Heart left ventricle (tissue), 16 donors: ENCODE measurements around the gene XRCC2. TPM values are rescaled to one million over a fixed set of nuclear protein-coding genes. Genes with fewer than 3 reads are reported as not detected.
A peak's percentile ranks its signal among the peaks of the same experiment; 100 is the strongest.

ENCODE experiments used
- ATAC-seq, 4 donors: fragments of 200-7000 bp; cut with Tn5 transposase; one replicate each; pipeline ENCODE4 v1.9.1; 2020 to 2022; ENCODE audit warnings: moderate library complexity in 4 of 4, mild to moderate bottlenecking in 3 of 4, moderate number of reproducible peaks in 1 of 4
- DNase-seq, 5 donors: peaks; one replicate each; pipeline ENCODE4 v3.0.0-alpha.2; 2020
- H3K27ac ChIP-seq, 12 donors: fragments of 200-600 bp; sonication (generic) in 4 of 12; one replicate each; pipeline versions ENCODE4 v1.5.0 to v1.8.0; 2016 to 2022; ENCODE audit warnings: mild to moderate bottlenecking in 2 of 12
- H3K27me3 ChIP-seq, 9 donors: fragments of 200-600 bp; sonication (generic) in 2 of 9; one replicate each; pipeline versions ENCODE4 v1.5.1 to v1.8.0; 2016 to 2022; ENCODE audit warnings: mild to moderate bottlenecking in 3 of 9
- H3K36me3 ChIP-seq, 9 donors: fragments of 200-600 bp; sonication (generic) in 2 of 9; one replicate each; pipeline versions ENCODE4 v1.5.0 to v1.8.0; 2018 to 2022; ENCODE audit warnings: mild to moderate bottlenecking in 2 of 9
- H3K4me1 ChIP-seq, 12 donors: fragments of 200-600 bp; sonication (generic) in 4 of 12; one replicate each; pipeline versions ENCODE4 v1.5.0 to v1.8.0; 2016 to 2022; ENCODE audit warnings: mild to moderate bottlenecking in 3 of 12
- H3K4me3 ChIP-seq, 12 donors: fragments of 200-600 bp; sonication (generic) in 4 of 12; one replicate each; pipeline versions ENCODE4 v1.5.0 to v1.8.0; 2017 to 2022; ENCODE audit warnings: mild to moderate bottlenecking in 9 of 12, moderate library complexity in 4 of 12
- H3K9me3 ChIP-seq, 12 donors: fragments of 200-600 bp; sonication (generic) in 4 of 12; one replicate each; pipeline versions ENCODE4 v1.5.0 to v1.8.0; 2016 to 2022; ENCODE audit warnings: mild to moderate bottlenecking in 1 of 12
- POLR2A ChIP-seq, 2 donors: fragments of 450-650 bp; IDR thresholded peaks; one replicate each; pipeline ENCODE4 v1.6.1; 2017; ENCODE audit warnings: antibody characterized with exemption in 2 of 2, mild to moderate bottlenecking in 2 of 2, moderate library complexity in 2 of 2
- WGBS, 4 donors: extraction: QIAGEN DNeasy Blood & Tissue Kit in 2 of 4; methylation state at CpG; one replicate each; pipeline versions ENCODE4 v1.1.5 to v1.1.7; 2013 to 2018; 5-methylcytosine and 5-hydroxymethylcytosine counted together
- intact Hi-C, 10 donors: fragments of 100-400 bp; cut with DNase I; formaldehyde crosslinking; loops; one replicate each; pipeline versions ENCODE4 v1.11.1 to v1.14.2; 2022
- polyA plus RNA-seq, 2 donors: library from polyadenylated mRNA; stranded (reverse); fragments of 200-250 nt; gene quantifications; one replicate each; pipeline ENCODE4 v1.2.3, GENCODE V29; 2013
- total RNA-seq, 9 donors: library from RNA; depleted of rRNA in 2 of 9; stranded (reverse); fragments of >200 nt in 2 of 9; fragmentation: NEBNext Ultra II Directional in 3 of 9; extraction: Animal tissue kit (Norgen Biotek cat#: 25700) in 3 of 9; gene quantifications; one replicate each; pipeline versions ENCODE4 v1.1.0 to v1.2.4, GENCODE V29; 2016 to 2023
- TF ChIP-seq, protein P1 (sequence below), 12 donors: fragments of 200-600 bp; sonication (generic) in 4 of 12; IDR thresholded peaks; one replicate each; pipeline versions ENCODE4 v1.5.0 to v1.8.0; 2018 to 2022; ENCODE audit warnings: antibody characterized with exemption in 12 of 12, mild to moderate bottlenecking in 5 of 12
- donor health status: ischemic (EF 13 %, LVEDD 7.1; RV severe dilation, severe dysfunction).
- donor health status: healthy with polysubstance abuse.
- donor health status: DM: no; HTN: yes; CAD: no.
- donor health status: DM: no; HTN: no; CAD: no.
- donor health status: ischemic (EF 25% LVEDD 6.9; RV normal size, moderate dysfunction).
- donor health status: ischemic (EF 25% LVEDD 5.7; RV mildly dilated, moderate dysfunction).
- donor health status: healthy.
- donor health status: DM: yes; HTN: yes; CAD: no.
- donor health status: ischemic (EF 35%, LVEDD 5.7; RV mildly dilated, moderate dysfunction).
- donor health status: nonischemic (EF 11% LVEDD 7.7; RV severe dilation, severe dysfunction).
- donor health status: DM: yes; HTN: yes; CAD: no.
- donor health status: PGD.
- donor health status: ischemic (EF 29% LVEDD 5.4; RV normal size, mild dysfunction).
- donor health status: nonischemic (EF 23%, LVEDD 6.1; RV moderate dilation, normal function).

The XRCC2 gene
- total and polyA plus RNA-seq, 11 donors: 0.14 to 0.85 (median 0.36) TPM

DNA sequence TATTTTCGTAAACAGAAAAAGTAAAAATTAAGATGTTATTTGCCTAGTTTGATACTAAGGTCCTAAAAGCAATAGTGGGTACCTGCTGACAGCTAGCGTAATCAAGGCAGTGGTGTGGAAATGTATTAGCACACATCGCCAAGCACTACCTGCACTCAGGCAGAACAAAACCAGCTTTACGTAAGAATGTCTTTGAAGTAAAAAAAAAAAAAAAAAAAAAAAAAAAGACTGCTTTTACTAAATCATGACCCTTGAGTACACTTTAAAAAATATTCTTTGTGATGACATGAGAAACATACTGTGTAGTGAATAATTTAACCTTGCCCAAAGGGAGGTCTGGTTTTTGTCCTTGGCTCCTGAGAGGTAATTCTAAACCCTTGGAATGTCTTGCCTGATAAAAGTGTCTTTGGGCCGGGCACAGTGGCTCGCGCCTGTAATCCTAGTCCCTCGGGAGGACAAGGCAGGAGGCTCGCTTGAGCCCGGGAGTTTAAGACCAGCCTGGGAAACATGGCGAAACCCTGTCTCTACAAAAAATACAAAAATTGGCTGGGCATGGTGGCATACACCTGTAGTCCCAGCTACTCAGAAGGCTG lies 12.7 kb downstream of the XRCC2 start:
- Histone ChIP-seq H3K9me3 (no peaks in the 10 kb centered on the region), H3K4me1 (peaks cover 0 to 7% (median 0%) of the 10 kb centered on the region in 12 donors), H3K27me3 (no peaks in the 10 kb centered on the region), H3K36me3 (no peaks in the 10 kb centered on the region), H3K27ac (no peak overlapping the region), H3K4me3 (no peak overlapping the region)
- DNase-seq: no peak
- no peak for ATAC-seq
- TF ChIP-seq POLR2A (IDR thresholded peaks at IDR 0.05): no peak
- TF ChIP-seq, protein P1, sequence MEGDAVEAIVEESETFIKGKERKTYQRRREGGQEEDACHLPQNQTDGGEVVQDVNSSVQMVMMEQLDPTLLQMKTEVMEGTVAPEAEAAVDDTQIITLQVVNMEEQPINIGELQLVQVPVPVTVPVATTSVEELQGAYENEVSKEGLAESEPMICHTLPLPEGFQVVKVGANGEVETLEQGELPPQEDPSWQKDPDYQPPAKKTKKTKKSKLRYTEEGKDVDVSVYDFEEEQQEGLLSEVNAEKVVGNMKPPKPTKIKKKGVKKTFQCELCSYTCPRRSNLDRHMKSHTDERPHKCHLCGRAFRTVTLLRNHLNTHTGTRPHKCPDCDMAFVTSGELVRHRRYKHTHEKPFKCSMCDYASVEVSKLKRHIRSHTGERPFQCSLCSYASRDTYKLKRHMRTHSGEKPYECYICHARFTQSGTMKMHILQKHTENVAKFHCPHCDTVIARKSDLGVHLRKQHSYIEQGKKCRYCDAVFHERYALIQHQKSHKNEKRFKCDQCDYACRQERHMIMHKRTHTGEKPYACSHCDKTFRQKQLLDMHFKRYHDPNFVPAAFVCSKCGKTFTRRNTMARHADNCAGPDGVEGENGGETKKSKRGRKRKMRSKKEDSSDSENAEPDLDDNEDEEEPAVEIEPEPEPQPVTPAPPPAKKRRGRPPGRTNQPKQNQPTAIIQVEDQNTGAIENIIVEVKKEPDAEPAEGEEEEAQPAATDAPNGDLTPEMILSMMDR (IDR thresholded peaks at IDR 0.05): no peak
- intact Hi-C loops: no loop called here
- WGBS, 4 donors: 81 to 90% (median 83%) methylated on average over 11 of the region's 11 CpGs

DNA sequence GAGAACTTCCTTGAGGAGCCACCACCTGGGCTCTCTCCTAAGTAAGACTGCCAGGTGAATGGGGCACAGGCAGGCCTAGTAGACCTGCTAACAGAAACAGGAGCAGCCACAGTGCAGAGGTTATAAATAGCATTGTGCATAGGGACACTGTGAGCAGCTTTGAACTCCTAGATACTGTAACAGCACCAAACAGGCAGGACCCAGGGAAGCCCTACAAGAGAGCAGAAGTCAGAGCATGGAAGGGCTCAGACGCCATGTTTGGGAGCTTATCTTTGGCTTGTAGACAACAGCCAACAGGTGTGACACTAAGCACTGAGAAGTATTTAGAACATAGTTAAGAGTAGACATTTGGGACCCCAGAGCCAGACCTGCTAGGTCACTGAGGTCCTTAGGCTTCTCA lies 14.5 kb downstream of the XRCC2 start:
- no peak for TF ChIP-seq POLR2A (IDR thresholded peaks at IDR 0.05)
- TF ChIP-seq, protein P1 (IDR thresholded peaks at IDR 0.05): no peak
- Histone ChIP-seq H3K9me3 (no peaks in the 10 kb centered on the region), H3K4me1 (peaks cover 0 to 7% (median 0%) of the 10 kb centered on the region in 12 donors), H3K27ac (peak overlapping the region in 6 of 12 donors; percentile 24 to 56 (median 42)), H3K27me3 (no peaks in the 10 kb centered on the region), H3K4me3 (no peak overlapping the region), H3K36me3 (no peaks in the 10 kb centered on the region)
- 53 to 66% (median 57%) methylated on average over 1 of the region's 1 CpG for WGBS, 4 donors
- intact Hi-C loops: no loop called here
- ATAC-seq: peak; percentile 95 to 98 (median 97)
- DNase-seq: peak in 1 of 5 donors; percentile 32

DNA sequence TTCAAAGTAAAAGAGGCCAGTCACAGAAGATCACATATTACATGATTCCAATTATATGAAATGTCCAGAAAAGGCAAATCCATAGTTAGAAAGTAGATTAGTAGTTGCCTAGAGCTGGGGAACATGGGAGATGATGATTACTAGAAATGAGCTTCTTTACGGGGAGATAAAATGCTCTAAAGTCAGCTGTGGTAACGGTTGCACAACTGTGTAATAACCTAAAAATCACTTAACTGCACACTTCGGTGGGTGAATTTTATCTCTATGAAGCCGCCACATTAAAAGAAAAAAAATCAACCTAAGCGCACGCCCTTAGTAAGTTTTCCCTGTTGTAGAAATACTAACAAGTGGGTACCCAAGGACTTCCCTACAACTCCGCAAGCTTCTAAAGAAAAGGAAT lies 15.9 kb downstream of the XRCC2 start:
- H3K27me3 ChIP-seq: no peaks in the 10 kb centered on the region
- H3K4me3 ChIP-seq: no peak overlapping the region
- 94 to 99% (median 97%) methylated on average over 7 of the region's 7 CpGs for WGBS, 4 donors
- TF ChIP-seq, protein P1 (IDR thresholded peaks at IDR 0.05): no peak
- no peak for TF ChIP-seq POLR2A (IDR thresholded peaks at IDR 0.05)
- ATAC-seq (no peak), DNase-seq (no peak)
- H3K27ac ChIP-seq: no peak overlapping the region
- peaks cover 0 to 7% (median 0%) of the 10 kb centered on the region in 12 donors for H3K4me1 ChIP-seq
- H3K36me3 ChIP-seq: no peaks in the 10 kb centered on the region
- intact Hi-C loops: no loop called here
- no peaks in the 10 kb centered on the region for H3K9me3 ChIP-seq

DNA sequence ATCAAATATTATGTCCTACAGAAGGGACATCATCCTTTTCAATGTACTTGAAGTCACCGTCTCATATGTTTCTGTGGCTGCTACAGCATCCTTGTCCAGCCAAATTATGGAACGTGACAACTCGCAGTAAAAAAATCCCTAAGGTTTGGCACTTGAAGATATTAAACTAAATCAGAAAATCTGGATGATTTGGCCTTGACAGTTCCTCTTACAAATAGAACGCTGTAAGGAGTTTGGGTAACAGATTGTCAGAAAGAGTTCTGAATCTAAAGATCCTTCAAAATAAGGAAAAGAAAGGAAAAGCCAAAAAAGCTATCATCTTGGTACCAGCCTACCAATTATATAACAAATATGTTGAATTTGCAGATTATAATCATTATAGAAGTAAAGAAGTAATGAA lies 21.0 kb downstream of the XRCC2 start:
- WGBS, 4 donors: 93 to 95% (median 94%) methylated on average over 4 of the region's 4 CpGs
- no peaks in the 10 kb centered on the region for H3K36me3 ChIP-seq
- intact Hi-C loops: no loop called here
- H3K27me3 ChIP-seq: no peaks in the 10 kb centered on the region
- ATAC-seq (no peak), DNase-seq (no peak)
- no peaks in the 10 kb centered on the region for H3K4me1 ChIP-seq
- no peak overlapping the region for H3K27ac ChIP-seq
- TF ChIP-seq, protein P1 (IDR thresholded peaks at IDR 0.05): no peak
- no peak for TF ChIP-seq POLR2A (IDR thresholded peaks at IDR 0.05)
- H3K4me3 ChIP-seq: no peak overlapping the region
- H3K9me3 ChIP-seq: no peaks in the 10 kb centered on the region
